Ammon's horn (tissue), 1 donor: Measurements from ENCODE around the gene BTN3A1.
"Not testable (repeated sequence)": the region's sequence is repeated elsewhere in the genome, so short reads cannot be mapped to it uniquely, and the experiment has no call there.

Experiments
- DNase-seq: peaks from one replicate; pipeline ENCODE4 v3.0.0-alpha.2; 2016; ENCODE audit warnings: low spot score

The BTN3A1 gene

DNA sequence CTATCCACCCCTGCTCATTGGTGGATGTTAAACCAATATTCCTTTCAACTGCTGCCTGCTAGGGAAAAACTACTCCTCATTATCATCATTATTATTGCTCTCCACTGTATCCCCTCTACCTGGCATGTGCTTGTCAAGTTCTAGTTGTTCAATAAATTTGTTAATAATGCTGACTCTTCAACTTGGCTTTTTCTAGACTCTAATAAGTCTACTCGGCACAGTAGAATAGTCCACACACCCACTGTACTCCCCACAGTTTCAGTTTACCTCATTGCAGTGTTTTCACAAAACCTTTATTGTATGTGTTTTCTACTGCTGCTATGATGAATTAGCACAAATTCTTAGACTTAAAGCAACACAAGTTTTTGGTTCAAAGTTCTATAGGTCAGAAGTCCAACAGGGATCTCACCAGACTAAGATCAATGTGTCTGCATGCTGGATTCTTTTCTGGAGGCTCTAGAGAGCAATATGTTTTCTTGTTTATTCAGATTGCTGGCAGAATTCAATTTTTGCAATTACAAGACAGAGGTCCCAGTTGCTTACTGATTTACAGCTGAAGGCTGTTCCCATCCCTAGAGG is 13.1 kb downstream of the BTN3A1 start:
- no peak for DNase-seq

DNA sequence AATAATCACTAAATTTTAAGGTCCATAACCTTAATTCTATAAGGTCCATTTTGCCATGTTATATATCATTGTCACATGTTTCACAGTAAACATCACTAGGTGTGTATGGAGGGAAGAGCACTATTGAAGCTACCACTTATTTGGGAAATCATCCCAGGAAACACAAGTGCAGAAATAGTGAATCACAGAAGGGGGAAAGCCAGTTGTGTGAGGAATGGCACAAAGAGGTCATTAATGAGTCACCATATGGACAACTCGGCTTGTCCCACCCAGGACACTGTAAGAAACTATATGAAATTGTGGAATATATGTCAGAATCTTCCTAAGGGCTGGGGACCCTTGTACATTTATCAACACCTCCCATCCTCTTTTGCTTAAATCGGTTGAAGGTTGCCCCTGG is 13.7 kb downstream of the BTN3A1 start:
- no peak for DNase-seq

DNA sequence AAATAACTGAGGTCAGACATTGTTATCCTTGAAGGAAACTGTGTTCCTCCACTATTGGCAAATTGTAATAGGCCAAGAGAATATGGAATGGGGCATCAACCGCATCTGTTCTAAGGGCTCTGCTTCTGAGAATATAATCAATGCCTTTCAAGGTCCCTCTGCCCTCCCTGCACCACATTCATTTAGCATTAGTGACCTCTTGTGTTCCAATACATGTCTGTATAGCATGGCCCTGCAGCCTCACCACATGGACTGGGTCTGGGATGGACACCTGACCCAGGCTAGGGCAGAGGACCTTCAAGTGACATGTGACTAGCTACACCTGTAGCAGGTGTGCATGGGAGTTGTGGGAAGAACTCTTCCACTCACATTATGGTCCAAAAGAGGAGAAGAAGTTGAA is 14.2 kb downstream of the BTN3A1 start:
- no peak for DNase-seq

DNA sequence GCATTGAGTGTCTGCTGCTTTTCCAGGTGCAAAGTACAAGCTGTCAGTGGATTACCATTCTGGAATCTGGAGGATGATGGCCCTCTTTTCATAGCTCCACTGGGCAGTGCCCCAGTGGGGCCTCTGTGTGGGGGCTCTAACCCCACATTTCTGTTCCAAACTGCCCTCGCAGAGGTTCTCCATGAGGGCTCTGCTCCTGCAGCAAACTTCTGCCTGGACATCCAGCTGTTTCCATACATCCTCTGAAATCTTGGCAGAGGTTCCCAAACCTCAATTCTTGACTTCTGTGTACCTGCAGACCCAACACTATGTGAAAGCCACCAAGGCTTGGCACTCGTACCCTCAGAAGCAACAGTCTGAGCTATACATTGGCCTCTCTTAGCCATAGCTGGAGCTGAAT is 16.0 kb downstream of the BTN3A1 start:
- not testable (repeated sequence) for DNase-seq

DNA sequence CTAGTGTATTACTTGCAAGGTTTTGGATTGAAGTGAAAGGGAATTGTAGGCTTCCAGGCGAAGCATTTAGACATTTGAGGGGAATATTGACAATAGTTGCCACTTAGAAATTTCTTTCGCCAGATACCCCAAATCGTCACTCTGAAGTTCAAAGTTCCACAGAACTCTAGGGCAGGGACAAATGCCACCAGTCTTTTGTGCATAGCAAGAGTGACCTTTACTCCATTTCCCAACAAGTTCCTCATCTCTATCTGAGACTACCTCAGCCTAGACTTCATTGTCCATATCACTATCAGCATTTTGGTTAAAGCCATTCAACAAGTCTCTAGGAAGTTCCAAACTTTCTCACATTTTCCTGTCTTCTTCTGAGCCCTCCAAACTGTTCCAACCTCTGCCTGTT is 16.7 kb downstream of the BTN3A1 start:
- not testable (repeated sequence) for DNase-seq

DNA sequence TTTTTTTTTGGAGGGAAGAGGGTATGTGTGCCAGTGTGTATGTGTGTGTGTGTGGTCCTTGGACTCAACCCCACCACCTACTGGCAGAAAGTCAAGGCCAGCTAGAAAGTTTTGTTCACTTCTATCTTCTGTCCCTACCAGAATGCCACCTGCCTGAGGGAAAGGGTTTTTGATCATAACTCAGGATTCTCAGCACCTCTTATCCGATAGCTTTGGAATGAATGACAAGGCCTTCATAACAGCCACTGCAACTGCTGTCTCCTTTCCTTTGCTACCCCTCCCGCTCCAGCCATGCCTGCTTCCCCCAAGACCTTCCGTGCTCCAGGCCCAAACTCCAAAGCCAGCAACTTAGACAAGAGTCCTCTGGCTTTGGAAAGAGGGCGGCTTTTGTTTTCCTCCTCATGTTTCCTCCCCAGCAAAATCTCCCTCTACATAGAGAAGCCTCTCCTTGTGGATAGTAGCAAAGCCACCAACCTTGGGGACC is 18.7 kb downstream of the BTN3A1 start:
- peak; percentile 24 for DNase-seq

DNA sequence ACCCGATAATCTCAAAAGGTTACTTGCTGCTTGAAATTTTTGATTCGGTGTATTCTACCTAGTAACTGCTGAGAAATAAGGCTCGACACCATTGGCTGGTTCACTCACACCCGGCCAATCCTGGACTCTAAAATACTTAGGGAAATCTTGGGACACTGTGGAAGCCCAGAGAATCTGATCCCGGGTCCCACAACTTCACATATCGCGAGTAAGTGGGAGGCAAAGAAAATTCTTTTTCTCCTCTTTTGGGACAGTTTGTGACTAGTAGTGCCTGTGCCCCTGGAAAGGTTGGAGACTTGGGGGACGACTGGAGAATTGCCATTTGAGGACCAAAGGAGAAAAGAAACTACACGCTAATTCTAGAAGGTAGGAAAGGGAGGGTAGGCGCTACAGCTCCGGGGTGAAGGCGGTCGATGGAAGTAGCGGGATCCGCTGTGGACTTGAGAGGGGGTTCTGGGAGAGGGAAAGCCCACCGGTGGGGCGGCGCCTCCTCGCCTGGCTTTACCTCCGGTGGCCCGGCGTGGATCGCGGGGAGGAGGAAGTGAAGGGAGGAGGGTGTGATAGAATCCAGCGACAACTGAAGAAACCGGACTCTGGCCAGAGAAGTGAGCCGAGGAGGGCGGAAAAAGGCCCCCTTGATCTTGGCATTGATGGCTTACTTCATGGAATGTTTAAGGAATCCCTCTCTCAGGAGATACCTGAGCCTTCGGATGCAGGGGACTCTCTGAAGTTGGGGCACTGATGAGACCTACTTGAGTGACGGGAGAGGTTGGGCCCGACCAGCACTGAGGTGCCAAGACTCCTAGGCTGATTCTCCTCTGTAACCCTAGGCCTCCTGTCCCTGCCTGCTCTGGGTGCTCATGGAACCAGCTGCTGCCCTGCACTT is 19.4 kb downstream of the BTN3A1 start:
- DNase-seq, result peak; percentile 91

DNA sequence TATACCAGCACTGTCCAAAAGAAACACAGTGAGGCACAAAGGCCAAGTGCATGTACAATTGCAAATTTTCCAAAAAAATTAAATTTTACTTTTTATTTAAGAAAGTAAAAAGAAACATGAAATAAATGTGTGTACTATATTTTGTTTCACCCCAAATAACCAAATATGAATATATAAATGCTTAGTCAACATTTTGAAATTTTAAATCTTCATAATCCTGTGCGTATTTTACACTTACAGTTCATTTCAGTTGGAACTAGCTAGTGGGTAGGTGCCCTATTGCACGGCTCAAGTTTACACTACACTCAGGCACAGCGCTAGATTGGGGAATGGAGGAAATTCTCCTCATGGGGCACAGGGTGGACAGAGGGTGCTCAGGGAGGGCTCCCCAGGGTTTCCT is 20.3 kb downstream of the BTN3A1 start:
- DNase-seq, result no peak

DNA sequence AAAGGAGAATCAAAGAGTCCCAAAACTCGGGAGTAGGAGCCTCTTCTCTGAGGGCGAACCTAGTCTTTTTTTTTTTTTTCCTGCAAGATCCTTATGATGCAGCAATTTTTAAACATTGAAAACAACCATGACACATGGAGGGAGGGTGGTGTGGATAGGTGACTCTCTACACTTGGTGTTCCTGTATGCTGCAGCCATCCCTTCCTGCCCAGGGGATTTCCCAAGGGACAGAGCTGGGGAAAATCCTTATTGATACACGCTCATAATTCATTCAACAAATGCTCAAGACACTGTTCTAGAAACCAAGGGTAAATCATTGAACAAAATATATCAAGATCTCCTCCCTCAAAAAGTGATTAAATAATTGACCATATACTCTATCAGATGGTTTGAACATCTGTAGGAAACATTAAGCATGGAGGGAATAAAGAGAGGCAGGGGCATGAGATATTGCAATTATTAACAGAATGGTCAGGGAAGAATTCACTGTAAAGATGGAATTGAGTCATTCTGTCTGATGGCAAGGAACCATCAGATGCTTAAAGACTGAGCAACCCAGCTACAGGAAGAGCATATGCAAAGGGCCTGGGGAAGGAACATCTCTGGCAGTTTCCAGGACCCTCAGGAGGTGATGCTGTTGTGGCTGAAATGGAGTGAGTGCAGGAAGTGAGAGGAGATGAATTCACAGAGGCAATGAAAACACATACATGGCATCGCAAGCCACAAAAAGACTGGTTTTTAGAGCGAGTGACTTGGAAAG is 24.8 kb downstream of the BTN3A1 start:
- DNase-seq, result no peak

DNA sequence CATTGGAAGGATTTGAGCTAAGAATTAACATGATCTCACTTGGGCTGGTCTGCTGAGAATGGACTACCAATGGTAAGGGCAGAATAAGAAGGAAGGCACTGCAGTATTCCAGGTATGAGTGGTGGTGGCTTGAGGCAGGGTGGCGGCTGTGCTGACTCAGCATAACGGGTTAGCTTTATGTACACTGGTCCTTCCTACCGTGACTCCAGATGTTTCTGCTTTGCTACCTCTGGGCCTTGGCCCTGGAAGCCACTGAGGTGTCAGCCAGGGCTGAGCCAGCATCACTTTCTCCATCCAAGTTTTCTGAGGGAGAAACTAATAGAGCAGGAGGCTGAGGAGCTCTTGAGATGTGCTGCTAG is 25.4 kb downstream of the BTN3A1 start:
- DNase-seq, result no peak

DNA sequence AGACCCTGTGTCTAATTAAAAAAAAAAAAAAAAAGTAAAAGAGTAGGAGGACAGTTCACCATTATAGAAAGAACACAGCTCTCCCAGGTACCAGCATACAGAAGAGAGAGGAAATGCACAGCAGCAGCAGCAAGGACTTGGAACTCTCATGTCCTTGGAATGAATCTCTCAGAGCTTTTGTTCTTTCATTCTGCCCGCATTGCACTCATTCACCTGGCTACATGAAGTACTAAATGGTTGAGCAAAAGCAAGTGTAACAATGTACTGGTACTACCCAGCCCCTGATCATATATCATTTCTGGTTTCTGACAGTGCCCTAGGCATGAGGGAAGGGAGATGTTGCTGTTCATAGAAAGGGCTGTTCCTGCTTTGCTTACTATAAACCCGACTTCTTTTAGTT is 26.1 kb downstream of the BTN3A1 start:
- no peak for DNase-seq

DNA sequence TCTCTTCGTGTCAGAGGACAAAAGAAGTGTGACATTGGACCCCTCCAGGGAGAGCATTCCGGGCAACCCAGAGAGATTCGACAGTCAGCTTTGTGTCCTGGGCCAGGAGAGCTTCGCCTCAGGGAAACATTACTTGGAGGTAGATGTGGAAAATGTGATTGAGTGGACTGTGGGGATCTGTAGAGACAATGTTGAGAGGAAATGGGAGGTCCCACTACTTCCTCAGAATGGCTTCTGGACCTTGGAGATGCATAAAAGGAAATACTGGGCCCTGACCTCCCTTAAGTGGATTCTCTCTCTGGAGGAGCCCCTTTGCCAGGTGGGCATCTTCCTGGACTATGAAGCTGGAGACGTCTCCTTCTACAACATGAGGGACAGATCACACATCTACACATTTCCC is 28.7 kb downstream of the BTN3A1 start:
- DNase-seq, result no peak

DNA sequence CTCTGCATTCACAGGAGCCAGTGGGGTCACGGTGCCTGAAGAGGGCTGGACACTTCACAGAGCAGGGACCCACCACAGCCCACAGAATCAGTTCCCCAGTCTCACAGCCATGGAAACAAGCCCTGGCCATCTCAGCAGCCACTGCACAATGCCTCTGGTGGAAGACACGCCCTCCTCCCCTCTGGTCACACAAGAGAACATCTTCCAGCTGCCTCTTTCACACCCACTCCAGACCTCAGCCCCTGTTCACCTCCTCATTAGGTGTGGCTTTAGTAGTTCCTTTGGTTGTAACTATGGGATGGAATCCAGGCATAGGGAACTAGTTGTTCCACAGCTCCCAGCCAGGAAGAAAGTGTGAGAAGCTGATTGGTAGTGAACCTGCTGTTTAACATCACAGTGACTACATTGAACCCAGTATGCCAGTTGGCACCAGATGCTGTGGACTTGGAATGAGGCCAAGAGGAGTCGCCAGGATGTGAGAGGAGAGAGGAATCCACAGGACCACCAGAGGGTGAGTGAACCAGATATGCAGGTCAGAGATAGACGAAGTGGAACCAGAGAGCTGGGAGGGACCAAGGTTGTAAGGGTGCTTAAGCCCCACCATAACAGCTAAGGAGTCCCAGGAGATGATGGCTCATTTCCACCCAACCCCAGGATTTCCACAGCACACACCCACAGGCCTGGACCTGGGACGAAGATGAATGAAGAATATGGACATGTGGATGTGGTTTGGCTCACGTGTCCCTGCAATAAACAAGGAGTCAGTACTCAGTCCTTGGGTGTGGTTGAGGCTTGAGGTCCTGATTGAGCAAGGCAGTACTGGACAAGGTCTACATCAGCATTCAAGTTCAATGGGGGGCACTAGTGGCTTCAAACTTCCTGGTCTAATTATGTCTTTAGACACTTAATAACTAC is 29.4 kb downstream of the BTN3A1 start:
- DNase-seq, result no peak

DNA sequence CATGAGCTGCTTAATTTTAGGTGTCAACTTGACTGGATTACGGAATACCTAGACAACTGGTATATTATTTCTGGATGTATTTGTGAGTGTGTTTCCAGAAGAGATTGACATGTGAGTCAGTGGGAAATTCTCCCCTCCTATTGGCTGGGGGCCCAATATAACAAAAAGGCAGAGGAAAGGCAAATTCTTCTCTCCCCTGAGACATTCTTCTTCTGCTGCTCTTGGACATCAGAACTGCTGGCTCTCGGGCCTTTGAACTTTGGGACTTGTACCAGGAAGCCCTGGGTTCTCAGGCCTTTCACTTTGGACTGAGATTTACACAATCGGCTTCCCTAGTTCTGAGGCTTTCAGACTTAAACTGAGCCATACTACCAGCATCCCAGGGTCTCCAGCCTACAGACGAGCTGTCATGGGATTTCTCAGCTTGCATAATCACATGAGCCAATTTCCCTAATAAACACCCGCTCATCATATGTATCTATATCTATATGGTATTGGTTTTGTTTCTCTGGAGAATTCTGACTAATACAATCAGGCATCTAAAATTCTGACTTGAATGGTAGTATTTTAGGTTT is 30.6 kb downstream of the BTN3A1 start:
- DNase-seq, result no peak

DNA sequence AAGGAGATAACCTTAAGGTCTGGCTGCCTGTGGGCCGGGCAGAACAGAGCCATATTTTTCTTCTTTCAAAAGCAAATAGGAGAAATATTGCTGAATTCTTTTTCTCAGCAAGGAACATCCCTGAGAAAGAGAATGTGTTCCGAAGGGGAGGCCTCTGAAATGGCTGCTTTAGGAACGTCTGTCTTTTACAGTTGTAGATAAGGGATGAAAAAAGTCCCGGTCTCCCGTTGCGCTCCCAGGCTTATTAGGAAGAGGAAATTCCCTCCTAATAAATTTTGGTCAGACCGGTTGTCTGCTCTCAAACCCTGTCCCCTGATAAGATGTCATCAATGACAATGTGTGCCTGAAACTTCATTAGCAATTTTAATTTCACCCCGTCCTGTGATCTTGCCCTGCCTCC is 31.6 kb downstream of the BTN3A1 start:
- DNase-seq, result not testable (repeated sequence)

DNA sequence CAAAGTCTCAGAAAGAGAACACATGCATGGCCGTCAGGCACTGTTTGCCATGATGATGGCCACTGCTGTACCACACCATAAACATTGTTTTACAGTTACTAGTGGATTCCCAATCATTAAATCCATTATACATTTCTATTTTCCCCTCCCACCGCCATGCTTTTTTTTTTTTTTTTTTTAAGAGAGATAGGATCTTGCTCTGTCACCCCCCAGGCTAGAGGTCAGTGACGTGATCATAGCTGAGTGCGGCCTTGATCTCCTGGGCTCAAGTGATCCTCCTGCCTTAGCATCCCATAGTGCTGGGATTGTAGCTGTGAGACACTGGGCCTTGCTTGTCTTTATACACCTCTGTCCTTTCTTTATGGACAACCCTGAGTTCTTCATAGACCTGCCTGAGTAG is 33.9 kb downstream of the BTN3A1 start:
- DNase-seq, result no peak

DNA sequence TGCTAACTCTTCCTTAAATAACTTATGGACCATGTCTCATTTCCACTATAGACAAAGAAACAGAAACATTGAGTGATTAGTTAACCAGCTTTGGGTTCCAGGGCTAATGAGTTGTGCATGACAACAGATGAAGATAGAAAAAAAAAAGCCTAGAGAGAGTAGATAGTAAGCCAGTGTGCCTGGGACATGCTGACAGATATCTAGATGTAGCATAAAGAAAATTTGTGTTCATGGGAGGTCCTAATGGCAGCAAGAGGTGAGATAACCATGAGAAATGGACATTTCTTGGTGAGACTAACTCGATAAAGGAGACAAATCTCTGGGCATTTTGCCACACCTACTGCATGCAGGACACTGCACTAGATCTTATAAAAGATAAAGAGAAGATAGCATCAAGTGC is 35.5 kb downstream of the BTN3A1 start:
- DNase-seq, result no peak

DNA sequence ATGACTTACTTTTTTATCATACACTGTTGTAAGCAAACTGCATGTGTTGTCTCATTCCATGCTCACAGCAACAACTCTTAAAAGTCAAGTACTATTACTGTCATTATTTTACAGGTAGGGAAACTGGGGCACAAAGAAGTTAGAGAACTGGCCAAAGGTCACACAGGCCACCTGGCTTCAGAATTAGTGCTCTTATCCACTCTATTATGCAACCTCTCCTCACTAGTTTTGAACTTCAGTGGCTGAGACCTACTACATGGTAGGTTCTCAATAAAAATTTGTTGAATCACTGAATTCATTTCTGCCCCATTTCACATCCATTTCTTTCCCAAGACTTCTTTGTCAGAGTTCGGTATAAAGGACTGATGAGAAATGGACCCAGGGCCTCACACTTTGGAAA is 35.9 kb downstream of the BTN3A1 start:
- DNase-seq, result no peak

DNA sequence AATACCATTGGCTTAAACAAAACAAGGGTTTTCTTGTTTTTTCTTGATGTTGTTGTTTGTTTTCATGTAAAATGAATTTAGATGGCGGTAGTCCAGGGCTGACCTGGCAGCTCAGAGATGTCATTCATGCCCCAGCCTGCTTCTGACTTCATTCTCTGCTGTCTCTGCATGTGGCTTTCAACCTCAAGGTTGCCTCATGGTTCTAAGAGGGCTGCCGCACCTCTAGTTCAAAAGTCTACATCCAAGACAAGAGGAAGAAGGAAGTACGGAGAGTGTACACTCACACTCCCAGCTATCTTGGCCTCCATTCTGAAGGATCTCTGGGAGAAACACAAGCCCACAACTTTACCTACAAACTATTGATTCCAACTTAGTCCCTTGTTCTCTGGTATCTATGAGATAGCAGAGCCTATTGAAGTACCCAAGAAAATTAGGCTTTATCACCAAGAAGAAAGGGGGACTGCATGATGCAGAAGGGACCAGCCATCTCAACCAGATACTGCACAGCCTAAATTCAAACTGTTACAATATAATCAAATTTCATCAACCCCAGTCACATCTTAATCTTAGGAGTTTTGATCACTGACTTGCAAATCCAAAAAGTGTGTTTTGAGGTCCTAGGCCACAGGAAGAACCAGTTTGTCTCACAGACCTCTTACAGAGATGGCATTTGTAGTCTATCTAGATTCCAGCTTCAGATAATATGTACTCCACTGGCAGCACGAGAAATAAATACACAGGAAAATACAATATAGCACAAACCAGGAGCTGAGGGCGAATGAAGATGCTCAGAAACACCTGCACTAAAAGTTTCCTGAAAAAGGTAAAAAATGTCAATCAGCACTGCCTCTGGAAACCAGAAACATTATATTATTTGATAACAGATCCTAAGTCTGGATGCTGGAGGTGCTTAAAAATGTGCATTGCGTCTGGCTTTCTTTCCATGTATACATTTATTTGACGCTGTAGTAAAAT is 37.4 kb downstream of the BTN3A1 start:
- DNase-seq, result no peak

DNA sequence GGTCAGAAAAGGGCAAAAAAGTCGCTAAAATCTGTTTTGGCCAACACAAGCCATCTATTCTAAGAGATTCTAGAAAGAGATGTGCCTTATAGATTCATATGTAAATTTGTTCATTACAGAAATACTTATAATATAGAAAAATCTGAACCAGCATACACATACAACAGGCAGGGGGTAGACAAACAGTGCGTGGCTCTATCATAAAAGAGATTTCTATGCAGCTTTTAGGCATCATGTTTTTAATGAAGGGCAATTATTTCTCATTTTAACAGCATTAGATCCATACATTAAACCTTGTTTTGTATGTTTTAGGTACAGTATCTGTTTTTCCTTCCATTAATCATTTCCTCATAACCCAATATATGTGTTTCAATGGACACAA is 38.9 kb downstream of the BTN3A1 start:
- no peak for DNase-seq
